Erythroblast (primary cell): ENCODE measurements around the gene GTF2F2.

Experiments used
- GATA1 ChIP-seq: IDR thresholded peaks from 2 replicates; pipeline ENCODE4 v1.6.1; 2011; ENCODE audit warnings: low read depth, mild to moderate bottlenecking, control low read depth, low read length, moderate library complexity
- POLR2A ChIP-seq: IDR thresholded peaks from 2 replicates; pipeline ENCODE4 v1.6.1; 2011; ENCODE audit warnings: mild to moderate bottlenecking, low read length

DNA sequence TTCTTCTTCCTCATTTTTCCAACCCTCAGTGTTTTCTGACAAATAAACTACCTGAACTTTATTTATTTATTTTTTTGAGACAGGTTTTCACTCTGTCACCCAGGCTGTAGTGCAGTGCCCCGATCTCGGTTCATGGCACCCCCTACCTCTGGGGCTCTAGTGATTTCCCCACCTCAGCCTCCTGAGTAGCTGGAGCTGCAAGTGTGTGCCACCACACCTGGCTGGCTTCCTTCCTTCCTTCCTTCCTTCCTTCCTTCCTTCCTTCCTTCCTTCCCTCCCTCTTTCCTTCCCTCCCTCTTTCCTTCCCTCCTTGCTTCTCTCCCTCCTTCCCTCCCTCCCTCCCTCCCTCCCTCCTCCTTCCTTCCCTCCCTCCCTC, 48.2 kb downstream of the GTF2F2 start:
- no peak for TF ChIP-seq POLR2A
- TF ChIP-seq GATA1, result no peak
